NCI-H2171 treated with DMSO at 0.1 percent for 48 hours (cell line): ENCODE measurements around the gene TOP1.
"Not testable (repeated sequence)": the region's sequence is repeated elsewhere in the genome, so short reads cannot be mapped to it uniquely, and the experiment has no call there.

Source experiments
- DNase-seq: peaks from one replicate; lab custom pipeline; 2025; lab: John Stamatoyannopoulos, UW

TOP1 gene

GRCh38 chr20:41131594-41132387 lies 103.2 kb downstream of the TOP1 start:
- DNase-seq, result no peak

DNA sequence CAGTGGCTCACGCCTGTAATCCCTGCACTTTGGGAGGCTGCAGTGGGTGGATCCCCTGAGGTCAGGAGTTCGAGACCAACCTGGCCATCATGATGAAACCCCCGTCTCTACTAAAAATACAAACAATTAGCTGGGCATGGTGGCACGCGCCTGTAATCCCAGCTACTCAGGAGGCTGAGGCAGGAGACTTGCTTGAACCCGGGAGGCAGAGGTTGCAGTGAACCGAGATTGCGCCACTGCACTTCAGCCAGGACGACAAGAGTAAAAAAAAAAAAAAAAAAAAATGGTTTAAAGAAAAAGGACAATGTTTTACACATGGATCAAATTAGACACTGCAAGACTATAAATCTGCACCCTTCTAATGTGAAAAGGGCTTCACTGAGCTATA lies 103.8 kb downstream of the TOP1 start:
- DNase-seq, result not testable (repeated sequence)

GRCh38 chr20:41133709-41134361 lies 105.2 kb downstream of the TOP1 start:
- DNase-seq, result no peak

- no peak for DNase-seq
These were observed 106.0 kb downstream of the TOP1 start for GRCh38 chr20:41134362-41135186.

DNA sequence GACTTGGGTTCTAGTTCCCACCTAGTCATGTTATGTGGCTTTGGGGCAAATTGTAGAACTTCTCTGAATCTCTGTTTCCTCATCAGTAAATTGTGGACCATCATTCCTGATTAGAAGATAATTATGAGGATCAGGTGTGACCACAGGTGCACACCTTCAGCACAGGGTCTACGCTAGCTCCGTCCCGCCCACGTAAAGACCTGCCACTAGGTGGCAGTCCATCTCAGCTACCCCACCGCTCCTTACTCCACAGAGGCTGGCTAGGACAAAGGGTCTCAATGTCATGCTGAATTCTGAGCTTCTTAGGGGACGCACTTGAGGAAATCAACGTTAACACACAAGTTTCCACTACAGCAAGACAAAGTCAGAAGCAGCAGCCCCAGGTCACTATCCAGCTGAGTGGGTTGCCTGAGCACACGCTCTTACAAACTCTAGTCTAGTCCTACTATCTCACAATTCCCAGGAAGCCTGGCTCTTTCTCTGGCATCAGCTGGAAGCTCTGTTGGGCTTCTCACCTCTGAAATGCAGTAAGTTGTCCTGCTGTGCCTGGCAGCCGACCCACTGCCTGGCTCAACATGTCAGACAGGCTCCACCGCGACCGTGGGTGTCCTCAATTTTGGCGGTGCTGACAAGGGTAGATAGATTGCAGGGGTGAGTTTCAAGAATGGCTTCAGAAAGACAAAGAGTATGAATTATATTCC lies 106.7 kb downstream of the TOP1 start:
- peak; percentile 58 for DNase-seq

- DNase-seq, result peak; percentile 60
These were observed 107.5 kb downstream of the TOP1 start for GRCh38 chr20:41135888-41136679.

DNA sequence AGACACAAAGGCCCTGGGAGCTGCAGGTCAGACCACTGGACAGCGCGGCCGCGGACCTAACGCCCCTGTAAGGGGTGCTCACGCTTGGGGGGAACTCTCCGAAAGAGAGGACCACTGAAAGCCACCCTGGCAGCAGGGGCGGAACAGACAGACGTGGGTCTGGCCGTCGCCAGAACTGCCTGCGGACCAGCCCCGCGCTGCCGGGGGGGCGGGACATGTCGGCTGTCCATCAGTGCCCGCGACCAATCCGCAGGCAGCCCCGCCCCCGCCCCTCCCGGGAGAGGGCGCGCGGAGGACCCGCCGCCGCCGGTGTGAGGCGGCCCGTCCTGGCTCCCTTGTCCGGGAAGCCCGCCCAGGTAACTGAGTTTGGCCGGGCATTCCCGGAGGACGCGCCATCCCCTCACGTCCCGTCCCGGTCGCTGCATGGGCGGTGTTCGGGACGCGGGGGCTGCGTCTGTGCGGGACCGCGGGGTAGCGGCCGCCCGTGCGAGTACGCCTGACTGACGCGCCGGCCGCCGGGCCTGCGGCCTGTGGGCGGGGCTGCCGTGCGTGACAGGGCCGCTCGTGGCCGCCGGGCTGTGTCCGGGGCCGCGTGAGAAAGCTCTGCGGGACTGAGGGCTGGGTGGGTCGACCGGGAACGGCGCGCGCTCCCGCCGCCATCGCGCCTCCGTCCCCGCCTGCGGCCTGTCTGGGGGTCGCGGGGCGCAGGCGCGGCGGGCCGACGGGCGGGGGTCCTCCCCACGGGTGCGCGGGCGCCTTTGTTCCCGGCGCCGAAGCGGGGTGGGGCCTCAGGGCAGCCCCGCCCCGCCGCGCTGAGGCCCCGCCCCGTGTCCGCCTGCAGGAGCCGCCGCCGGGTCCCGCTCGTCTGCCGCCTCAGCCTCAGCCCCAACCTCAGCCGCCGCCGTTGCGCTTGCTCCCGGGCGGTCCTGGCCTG lies 108.3 kb downstream of the TOP1 start, which contains the start of gene PLCG1:
Gene PLCG1, plus strand, starts transcription at position 864 of the 934 bp plus-strand sequence. CDS start 99 bp downstream, outside the sequence.
- DNase-seq, result peak; percentile 86

- DNase-seq, result peak; percentile 73
These were observed 109.2 kb downstream of the TOP1 start for GRCh38 chr20:41137614-41138474.

- no peak for DNase-seq
These were observed 110.0 kb downstream of the TOP1 start for GRCh38 chr20:41138475-41139226.

GRCh38 chr20:41139227-41140093 lies 110.8 kb downstream of the TOP1 start:
- DNase-seq, result no peak

DNA sequence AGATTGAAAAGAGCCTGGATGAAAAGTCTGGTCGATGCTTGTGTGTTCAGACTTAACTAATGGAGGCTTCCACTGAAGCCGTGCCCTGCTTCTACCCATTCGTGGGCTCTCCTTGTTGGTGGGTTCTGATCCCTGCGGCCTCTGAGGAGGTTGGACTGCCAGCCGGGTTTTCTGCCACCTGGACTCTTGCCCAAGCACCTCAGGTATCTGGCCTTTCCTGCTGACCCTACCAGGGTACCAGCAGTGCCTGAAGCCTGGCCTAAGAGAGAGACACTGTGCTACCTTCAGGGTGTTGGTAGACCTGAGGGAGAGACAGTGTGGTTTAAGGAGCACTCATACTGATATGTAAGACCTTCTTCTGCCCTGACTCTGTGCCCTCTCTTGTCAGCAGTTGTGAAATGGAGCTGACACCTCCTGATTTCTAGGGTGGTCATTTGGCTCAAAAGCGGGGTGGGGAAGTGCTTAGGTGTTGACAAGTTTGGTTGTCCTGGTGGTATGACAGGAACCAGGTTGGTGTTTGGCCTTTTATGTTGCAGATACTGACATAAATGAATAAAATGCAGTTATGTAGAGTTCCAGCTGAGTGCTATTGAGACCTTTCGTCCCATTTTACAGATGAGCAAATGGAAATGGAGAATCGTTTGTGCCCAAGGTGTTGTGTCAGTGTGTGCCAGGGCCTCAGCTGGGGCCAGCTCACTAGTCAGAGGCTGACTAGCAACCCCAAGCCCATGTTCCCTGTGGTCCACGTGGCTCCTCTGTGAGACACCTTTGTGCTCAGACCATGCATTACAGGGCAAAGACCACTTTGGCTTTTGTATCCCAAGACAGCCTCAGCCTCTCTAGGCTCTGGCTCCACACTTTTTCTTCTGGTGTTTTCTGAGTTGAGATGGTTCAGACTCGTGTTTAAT lies 111.9 kb downstream of the TOP1 start:
- DNase-seq, result no peak

DNA sequence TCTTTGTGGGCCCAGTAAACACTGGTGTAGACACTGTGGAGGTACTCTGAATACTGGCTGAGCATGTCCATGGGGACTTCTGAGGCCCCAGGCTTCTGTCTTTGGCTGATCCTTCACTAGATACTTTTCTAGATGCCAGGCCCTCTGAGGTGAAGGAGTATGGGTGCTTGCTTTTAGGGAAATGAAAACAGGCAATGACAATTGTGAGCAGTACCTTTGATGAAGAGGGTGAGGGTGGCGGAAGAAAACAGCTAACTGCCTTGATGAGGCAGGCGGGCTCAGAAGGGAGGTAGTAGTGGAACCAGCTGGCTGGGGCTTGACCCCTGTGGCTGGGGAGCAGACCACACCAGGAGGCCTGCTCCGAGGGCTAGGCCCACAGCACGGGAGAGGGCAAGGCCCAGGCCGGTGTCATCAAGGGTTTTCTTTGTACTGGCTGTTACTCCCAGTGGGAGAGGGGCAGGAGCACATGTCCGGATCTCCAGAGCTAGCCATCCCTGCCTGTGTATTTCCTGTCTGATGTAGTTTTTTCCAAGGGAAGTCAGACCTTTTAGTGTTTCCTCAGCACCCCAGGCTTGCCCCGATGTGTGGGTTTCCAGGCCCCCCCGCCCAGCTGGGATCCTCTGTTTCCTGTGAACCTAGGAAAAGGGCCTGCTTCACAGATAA lies 112.7 kb downstream of the TOP1 start:
- no peak for DNase-seq

- no peak for DNase-seq
These were observed 113.6 kb downstream of the TOP1 start for GRCh38 chr20:41142245-41142644.

DNA sequence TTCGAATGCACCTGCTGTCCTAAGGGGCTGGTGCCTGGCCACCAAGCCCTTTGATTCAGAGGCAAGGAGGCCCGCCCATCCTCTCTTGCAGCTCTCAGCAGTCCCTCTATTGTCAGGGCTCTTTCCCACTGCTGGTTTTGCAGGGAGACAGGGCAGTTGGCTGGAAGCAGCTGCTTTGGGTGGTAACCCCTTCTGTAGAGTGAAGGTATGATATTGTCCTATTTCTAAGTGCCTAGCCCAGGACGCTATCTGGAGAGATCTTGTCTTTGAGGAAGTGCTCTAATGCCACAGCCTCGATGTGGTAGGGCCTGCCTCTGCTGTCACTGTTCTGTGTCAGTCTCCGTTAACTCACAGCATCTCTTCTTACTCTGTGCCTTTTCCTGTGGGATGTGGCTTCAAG lies 114.3 kb downstream of the TOP1 start:
- DNase-seq, result no peak

- DNase-seq, result no peak
These were observed 114.7 kb downstream of the TOP1 start for GRCh38 chr20:41143354-41143753.

DNA sequence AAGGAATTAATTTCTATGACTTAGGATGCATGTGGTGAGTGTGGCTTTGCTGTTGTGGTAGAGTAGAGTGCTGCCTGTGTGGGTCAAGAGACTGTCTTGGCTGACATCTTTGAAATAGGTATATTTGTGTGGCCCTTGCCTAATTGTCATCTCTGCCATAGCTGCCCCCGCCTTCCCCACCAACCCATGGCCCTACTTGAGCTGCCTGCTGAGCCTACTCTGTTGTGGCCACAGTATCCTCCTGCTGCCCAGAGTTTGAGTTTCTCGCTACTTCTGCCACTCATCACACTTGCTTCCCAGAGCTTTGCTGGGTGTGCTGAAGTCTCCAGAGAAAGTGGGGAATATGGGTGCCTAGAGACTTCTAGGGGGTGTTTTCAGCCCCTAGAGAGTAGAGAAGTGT lies 116.7 kb downstream of the TOP1 start:
- DNase-seq, result no peak
